H1 (cell line): ENCODE measurements around the gene DLEC1. TPM values are rescaled to one million over a fixed set of nuclear protein-coding genes. Genes with fewer than 3 reads are reported as not detected.

Experiments
- CTCF ChIA-PET: fragments of 300-600 bp; sonication (Branson Sonifier 250); formaldehyde crosslinking; loops from one replicate; lab custom pipeline; 2021; ENCODE audit not compliant: partially characterized antibody; lab: Charles Lee
- POLR2A ChIA-PET: fragments of 300-600 bp; sonication (Branson Sonifier 250); formaldehyde crosslinking; loops from one replicate; lab custom pipeline; 2021; ENCODE audit warnings: inconsistent platforms; ENCODE audit not compliant: partially characterized antibody; lab: Charles Lee
- DNase-seq, 2 experiments: peaks; one replicate each; pipeline versions ENCODE4 v3.0.0 to v3.0.0-alpha.2; 2010 to 2022; ENCODE audit warnings: low spot score in 2 of 2, low read depth in 1 of 2, mixed read lengths in 1 of 2
- FAIRE-seq: peaks from 2 replicates; lab custom pipeline; 2011; peaks lifted over from hg19 to GRCh38; lab: Jason Lieb, UNC
- H2AFZ ChIP-seq: 2 replicates; pipeline ENCODE4 v1.8.1; 2012; ENCODE audit warnings: low read length, inconsistent platforms
- H2AK5ac ChIP-seq: 2 replicates; pipeline ENCODE4 v1.6.1; 2013; ENCODE audit warnings: low read depth, low read length
- H2BK120ac ChIP-seq: replicated peaks from 2 replicates; pipeline ENCODE3; 2013; ENCODE audit warnings: low read depth, low read length, inconsistent platforms
- H2BK12ac ChIP-seq: 2 replicates; pipeline ENCODE4 v1.6.1; 2013; ENCODE audit warnings: low read depth, low read length
- H2BK15ac ChIP-seq: 2 replicates; pipeline ENCODE4 v1.6.1; 2013; ENCODE audit warnings: low read length
- H2BK20ac ChIP-seq: 2 replicates; pipeline ENCODE4 v1.6.1; 2013; ENCODE audit warnings: low read length
- H2BK5ac ChIP-seq: 2 replicates; pipeline ENCODE4 v1.6.1; 2013; ENCODE audit warnings: low read depth, low read length
- H3K14ac ChIP-seq: 2 replicates; pipeline ENCODE4 v1.6.1; 2013; ENCODE audit warnings: inconsistent platforms; ENCODE audit not compliant: insufficient read length
- H3K18ac ChIP-seq: 2 replicates; pipeline ENCODE4 v1.6.1; 2013; ENCODE audit warnings: low read length; ENCODE audit errors: extremely low read depth
- H3K23ac ChIP-seq: 2 replicates; pipeline ENCODE4 v1.6.1; 2013; ENCODE audit warnings: inconsistent platforms; ENCODE audit not compliant: insufficient read length
- H3K23me2 ChIP-seq: 2 replicates; pipeline ENCODE4 v1.6.1; 2013; ENCODE audit warnings: low read depth, low read length
- H3K27ac ChIP-seq: 2 replicates; pipeline ENCODE4 v1.6.1; 2011; ENCODE audit warnings: low read depth, low read length, inconsistent platforms
- H3K27me3 ChIP-seq, 4 experiments: replicated peaks in 1 of 4; 1 replicate in 1 of 4; 2 replicates in 3 of 4; pipeline versions ENCODE4 v1.6.1 to v1.8.1; 2011 to 2013; ENCODE audit warnings: low read length in 3 of 4, mild to moderate bottlenecking in 3 of 4, inconsistent platforms in 2 of 4, mixed read lengths in 2 of 4, moderate library complexity in 1 of 4; ENCODE audit not compliant: control insufficient read depth in 3 of 4, insufficient read depth in 3 of 4; ENCODE audit errors: extremely low read depth in 1 of 4
- H3K36me3 ChIP-seq, 4 experiments: 2 replicates each; pipeline versions ENCODE4 v1.6.1 to v1.8.1; 2011 to 2013; ENCODE audit warnings: mild to moderate bottlenecking in 4 of 4, low read length in 3 of 4, moderate library complexity in 2 of 4, control low read depth in 1 of 4, inconsistent platforms in 1 of 4; ENCODE audit not compliant: insufficient read depth in 4 of 4, control insufficient read depth in 2 of 4
- H3K4ac ChIP-seq: replicated peaks from 2 replicates; pipeline ENCODE3; 2013; ENCODE audit warnings: low read length, low read depth, mixed read lengths, inconsistent platforms; ENCODE audit not compliant: insufficient read length
- H3K4me1 ChIP-seq, 4 experiments: replicated peaks in 1 of 4; 1 replicate in 1 of 4; 2 replicates in 3 of 4; pipeline versions ENCODE4 v1.6.1 to v1.8.1; 2011 to 2013; ENCODE audit warnings: low read length in 3 of 4, inconsistent platforms in 2 of 4, mixed read lengths in 1 of 4; ENCODE audit not compliant: insufficient read depth in 4 of 4, control insufficient read depth in 3 of 4
- H3K4me2 ChIP-seq, 2 experiments: 2 replicates each; pipeline versions ENCODE4 v1.6.1 to v1.8.1; 2011 to 2013; ENCODE audit warnings: low read depth in 2 of 2, low read length in 2 of 2, control low read depth in 1 of 2, inconsistent platforms in 1 of 2, mild to moderate bottlenecking in 1 of 2; ENCODE audit not compliant: insufficient read depth in 1 of 2
- H3K4me3 ChIP-seq, 4 experiments: fragments of 200-600, 300-600 bp in 1 of 4; sonication (generic), shearing (Covaris generic), sonication (Bioruptor Twin) in 1 of 4; 2 replicates each; pipeline versions ENCODE4 v1.5.1 to v1.8.1; 2011 to 2016; ENCODE audit warnings: low read length in 4 of 4, low read depth in 3 of 4, control low read depth in 2 of 4, inconsistent platforms in 2 of 4, mild to moderate bottlenecking in 2 of 4, mixed read lengths in 1 of 4, moderate library complexity in 1 of 4; ENCODE audit not compliant: insufficient read depth in 2 of 4; ENCODE audit errors: extremely low read depth in 1 of 4
- H3K56ac ChIP-seq: replicated peaks from 2 replicates; pipeline ENCODE3; 2013; ENCODE audit warnings: low read depth, mild to moderate bottlenecking, mixed read lengths, low read length, inconsistent platforms; ENCODE audit not compliant: insufficient read length
- H3K79me1 ChIP-seq: 2 replicates; pipeline ENCODE4 v1.6.1; 2013; ENCODE audit warnings: low read depth, low read length, control low read depth
- H3K79me2 ChIP-seq, 2 experiments: 2 replicates each; pipeline versions ENCODE4 v1.6.1 to v1.8.1; 2012 to 2013; ENCODE audit warnings: low read length in 2 of 2, mild to moderate bottlenecking in 2 of 2, inconsistent platforms in 1 of 2; ENCODE audit not compliant: insufficient read depth in 2 of 2, control insufficient read depth in 1 of 2
- H3K9ac ChIP-seq, 4 experiments: replicated peaks in 1 of 4; 1 replicate in 1 of 4; 2 replicates in 3 of 4; pipeline versions ENCODE4 v1.6.1 to v1.8.1; 2011 to 2013; ENCODE audit warnings: low read depth in 3 of 4, low read length in 3 of 4, control low read depth in 2 of 4, mild to moderate bottlenecking in 2 of 4, moderate library complexity in 2 of 4, inconsistent platforms in 1 of 4; ENCODE audit errors: extremely low read depth in 1 of 4
- H3K9me3 ChIP-seq, 2 experiments: 2 replicates each; pipeline versions ENCODE4 v1.6.1 to v1.8.1; 2012 to 2013; ENCODE audit warnings: mild to moderate bottlenecking in 2 of 2, moderate library complexity in 2 of 2, control low read depth in 1 of 2, inconsistent platforms in 1 of 2, low read depth in 1 of 2, low read length in 1 of 2, mixed read lengths in 1 of 2; ENCODE audit not compliant: insufficient read depth in 2 of 2
- H4K20me1 ChIP-seq, 2 experiments: replicated peaks in 1 of 2; 2 replicates each; pipeline versions ENCODE3 to v1.8.1; 2011 to 2013; ENCODE audit warnings: inconsistent platforms in 2 of 2, low read length in 2 of 2, mild to moderate bottlenecking in 1 of 2; ENCODE audit not compliant: insufficient read depth in 2 of 2, control insufficient read depth in 1 of 2
- H4K5ac ChIP-seq: 2 replicates; pipeline ENCODE4 v1.6.1; 2013; ENCODE audit warnings: low read length, low read depth, mixed read lengths, inconsistent platforms; ENCODE audit not compliant: insufficient read length
- H4K8ac ChIP-seq: 2 replicates; pipeline ENCODE4 v1.8.0; 2013; ENCODE audit warnings: mild to moderate bottlenecking, moderate library complexity, low read length, inconsistent platforms; ENCODE audit not compliant: insufficient read depth; ENCODE audit errors: extremely low read depth
- H4K91ac ChIP-seq: replicated peaks from 2 replicates; pipeline ENCODE3; 2013; ENCODE audit warnings: low read length, mixed read lengths, inconsistent platforms; ENCODE audit not compliant: insufficient read length
- CBX5 ChIP-seq: fragments of 300-800, 300-1000 bp; sonication (generic); IDR thresholded peaks from 2 replicates; pipeline ENCODE4 v1.7.1; 2016; ENCODE audit warnings: antibody characterized with exemption, low read length, low read depth
- CTCF ChIP-seq, 3 experiments: IDR thresholded peaks; 1 replicate in 2 of 3; 2 replicates in 1 of 3; pipeline versions ENCODE4 v1.5.1 to v1.6.1; 2011; ENCODE audit warnings: low read length in 3 of 3, mild to moderate bottlenecking in 3 of 3, inconsistent platforms in 2 of 3, low read depth in 1 of 3, moderate library complexity in 1 of 3; ENCODE audit not compliant: insufficient read depth in 1 of 3; ENCODE audit errors: control extremely low read depth in 1 of 3
- POU5F1 ChIP-seq: IDR thresholded peaks from 2 replicates; pipeline ENCODE4 v1.6.1; 2011; ENCODE audit warnings: low read depth, mild to moderate bottlenecking, low read length, moderate library complexity
- SIRT6 ChIP-seq: IDR thresholded peaks from one replicate; pipeline ENCODE4 v1.7.1; 2012; ENCODE audit warnings: low read length, inconsistent platforms
- SIX5 ChIP-seq: IDR thresholded peaks from 2 replicates; pipeline ENCODE4 v1.6.1; 2011; ENCODE audit warnings: mild to moderate bottlenecking, low read depth, low read length
- SRF ChIP-seq: IDR thresholded peaks from 2 replicates; pipeline ENCODE4 v1.6.1; 2011; ENCODE audit warnings: mild to moderate bottlenecking, low read depth, low read length, moderate library complexity
- USF2 ChIP-seq: IDR thresholded peaks from 2 replicates; pipeline ENCODE4 v1.6.1; 2011; ENCODE audit warnings: low read length, improper control_type of control experiment
- YY1 ChIP-seq: IDR thresholded peaks from 2 replicates; pipeline ENCODE4 v1.6.1; 2011; ENCODE audit warnings: low read depth, mild to moderate bottlenecking, low read length
- whole genome bisulfite sequencing, 2 experiments: shearing (Covaris generic) in 1 of 2; methylation state at CpG; one replicate each; pipeline versions ENCODE4 v1.1.6 to v1.1.7; 2013 to 2015; ENCODE audit warnings: low lambda C conversion rate in 2 of 2, mixed read lengths in 2 of 2, inconsistent platforms in 1 of 2, low coverage in 1 of 2, missing lambda C conversion rate in 1 of 2; ENCODE audit not compliant: insufficient replicate concordance in 2 of 2, insufficient coverage in 1 of 2, insufficient read length in 1 of 2; ENCODE audit errors: extremely low coverage in 1 of 2, missing lambda C conversion rate in 1 of 2; 5-methylcytosine and 5-hydroxymethylcytosine counted together
- polyA plus RNA-seq, 7 experiments: library from polyadenylated mRNA; depleted of rRNA in 3 of 7; stranded (reverse) in 5 of 7; unstranded in 2 of 7; fragments of >200 nt in 5 of 7; fragments of 200-250 nt in 2 of 7; gene quantifications; 1 replicate in 5 of 7; 2 replicates in 1 of 7; 4 replicates in 1 of 7; pipeline versions ENCODE4 v1.2.1 to v1.2.3, GENCODE V29; 2011 to 2013; ENCODE audit warnings: missing spikeins in 2 of 7, mixed read lengths in 2 of 7
- total RNA-seq: library from RNA; stranded (reverse); fragmentation: NEBNext Ultra II Directional; extraction: Animal tissue kit (Norgen Biotek cat#: 25700); gene quantifications from 2 replicates; pipeline ENCODE4 v1.2.1, GENCODE V29; 2021

Gene DLEC1
- total and polyA plus RNA-seq, 2 of the 8 experiments (the other 6 are each of a cell fraction or from before 2014, with no cell fraction given): 0.26 to 0.76 TPM

DNA sequence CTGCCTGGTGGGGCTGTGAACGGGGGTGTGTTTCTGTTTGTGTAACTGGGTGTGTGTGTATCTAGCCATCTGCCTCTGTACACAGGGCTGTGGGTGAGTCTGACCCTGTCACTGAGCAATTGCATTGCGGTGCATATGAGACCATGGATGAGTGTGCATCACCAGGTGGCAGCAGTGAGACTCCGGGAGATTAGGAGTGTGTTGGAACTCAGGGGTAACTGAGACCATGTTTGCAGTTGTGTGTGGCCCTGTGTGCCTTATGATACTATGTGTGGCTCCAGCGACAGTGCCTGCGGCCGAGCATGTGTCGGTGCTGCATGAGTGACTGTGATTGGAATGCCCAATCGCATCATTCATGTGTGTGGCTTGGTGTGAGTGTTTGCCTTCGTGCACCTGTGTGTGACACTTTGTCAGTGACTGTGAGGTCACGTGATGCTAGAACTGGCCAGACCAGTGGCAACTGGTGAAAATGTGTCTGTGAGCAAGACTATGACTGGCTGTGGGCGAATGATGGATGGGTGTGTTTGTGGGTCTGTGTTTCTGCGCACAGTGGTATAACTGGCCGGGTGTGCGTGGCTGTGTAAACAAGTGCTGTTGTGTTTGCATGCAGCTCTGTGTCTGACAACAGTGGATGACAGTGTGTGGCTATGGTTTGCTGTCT, 34.5 kb upstream of the DLEC1 start:
- ChIA-PET POLR2A (interaction anchor here (0.6 to 0.7 kb wide), 2 partner anchors 35 to 163 kb away, joined by 3 to 4 read pairs; partner anchors contain the start of gene DLEC1), CTCF (interaction anchor here (0.7 to 5.3 kb wide), 43 partner anchors 8 to 658 kb away, joined by 3 to 75 read pairs (median 4); partner anchors contain the start of genes DLEC1, SLC22A14 and VILL)
- Histone ChIP-seq H3K23ac (no peak overlapping the region), H4K20me1 (peaks cover 0 to 6% of the 10 kb centered on the region in 2 experiments), H3K27me3 (no peaks in the 10 kb centered on the region), H3K18ac (no peak overlapping the region), H2BK5ac (0 out of 2 replicates have a peak overlapping the region, but pooled peaks have one; percentile 8), H4K5ac (no peak overlapping the region), H4K91ac (no peak overlapping the region), H3K56ac (no peak overlapping the region), H2BK12ac (no peak overlapping the region), H2BK15ac (0 out of 2 replicates have a peak overlapping the region, but pooled peaks have one; percentile 34), H3K9ac (no peak overlapping the region), H3K79me2 (no peaks in the 10 kb centered on the region), H3K4me2 (no peak overlapping the region), H3K4me1 (no peaks in the 10 kb centered on the region), H3K4me3 (no peak overlapping the region), H3K27ac (no peak overlapping the region), H3K36me3 (peaks cover 0 to 2% (median under 1%) of the 10 kb centered on the region in 4 experiments; a peak in 1 of 8 replicates), H3K23me2 (no peaks in the 10 kb centered on the region), H4K8ac (no peak overlapping the region), H3K14ac (no peak overlapping the region), H2AFZ (no peak overlapping the region), H3K79me1 (no peaks in the 10 kb centered on the region), H2AK5ac (no peak overlapping the region), H2BK20ac (no peak overlapping the region), H3K9me3 (no peaks in the 10 kb centered on the region), H3K4ac (no peak overlapping the region), H2BK120ac (no peak overlapping the region)
- DNase-seq (peak in 1 of 2 experiments; percentile 70), FAIRE-seq (no peak)
- WGBS, 2 experiments: 86% methylated on average over 14 of the region's 14 CpGs; no CpG with 5 or more reads in 1 of the 2 experiments
- peak in 2 of 3 experiments; percentile 59 to 79; a peak in 3 of 4 replicates for TF ChIP-seq CTCF (IDR thresholded peaks at IDR 0.05; ENCODE audit: control extremely low read depth in 1 of 3, insufficient read depth in 1 of 3, low read depth in 1 of 3, low read length in 3 of 3)
- TF ChIP-seq SIX5: no peak
- no peak for TF ChIP-seq SIRT6
- TF ChIP-seq CBX5: no peak
- TF ChIP-seq SRF: no peak
- TF ChIP-seq USF2: no peak
- no peak for TF ChIP-seq POU5F1
- no peak for TF ChIP-seq YY1
